Activated T-helper 1 cell treated with anti-CD3 and anti-CD28 coated beads, Interleukin-12 subunit alpha, Interleukin-12 subunit beta, Interleukin-2, Interleukin-4 antibody, amounts not matched to agents 30 ng/mL and 10 ng/mL and 1 ng/mL, durations not matched to agents 14 hours and 24 hours and 36 hours (primary cell): ENCODE measurements around the gene SFXN3. TPM values are rescaled to one million over a fixed set of nuclear protein-coding genes. Genes with fewer than 3 reads are reported as not detected.

Source experiments
- DNase-seq: peaks from one replicate; pipeline ENCODE4 v3.0.0; 2021; ENCODE audit warnings: low spot score
- H3K27ac Mint-ChIP-seq: one replicate; pipeline ENCODE4 v1.8.0; 2021; ENCODE audit warnings: mild to moderate bottlenecking, mixed read lengths
- H3K27me3 Mint-ChIP-seq: one replicate; pipeline ENCODE4 v1.8.0; 2022; ENCODE audit warnings: mild to moderate bottlenecking, moderate library complexity, mixed read lengths; ENCODE audit not compliant: insufficient read depth
- H3K36me3 Mint-ChIP-seq: one replicate; pipeline ENCODE4 v1.8.0; 2021; ENCODE audit warnings: low read depth, mixed read lengths
- H3K4me1 Mint-ChIP-seq: one replicate; pipeline ENCODE4 v1.8.0; 2021; ENCODE audit warnings: low read depth, mixed read lengths
- H3K4me3 Mint-ChIP-seq: one replicate; pipeline ENCODE4 v1.8.0; 2021; ENCODE audit warnings: mild to moderate bottlenecking, moderate library complexity, mixed read lengths
- H3K9me3 Mint-ChIP-seq: one replicate; pipeline ENCODE4 v1.8.0; 2021; ENCODE audit warnings: mixed read lengths
- intact Hi-C: fragments of 100-400 bp; cut with micrococcal nuclease; formaldehyde crosslinking; loops from one replicate; pipeline ENCODE4 v1.15.1; 2024
- total RNA-seq: library from RNA; stranded (reverse); gene quantifications from 2 replicates; pipeline ENCODE4 v1.2.3, GENCODE V29; 2022

The SFXN3 gene
- total RNA-seq, 1 donor from 2014 or later, result 34.8 TPM

- H3K27ac Mint-ChIP-seq, result no peak overlapping the region
- DNase-seq, result no peak
- H3K4me1 Mint-ChIP-seq, result peaks cover 3% of the 10 kb centered on the region
- peaks cover 40% of the 10 kb centered on the region for H3K27me3 Mint-ChIP-seq
- no peak overlapping the region for H3K4me3 Mint-ChIP-seq
- H3K9me3 Mint-ChIP-seq, result no peaks in the 10 kb centered on the region
- intact Hi-C loops, result no loop called here
- no peaks in the 10 kb centered on the region for H3K36me3 Mint-ChIP-seq
Observed at GRCh38 chr10:101090597-101090996, 59.6 kb downstream of the SFXN3 start.

Other genes starting within 250 kb of the SFXN3 start
- gene SLF2, start 118.3 kb upstream of the SFXN3 start, total RNA-seq, result 33.4 and 36.1 TPM in 2 replicates
- 0.31 and 0.83 TPM in 2 replicates for gene SEMA4G, start 61.7 kb upstream of the SFXN3 start, total RNA-seq
- 61.5 and 63.2 TPM in 2 replicates for gene MRPL43, start 43.7 kb upstream of the SFXN3 start, total RNA-seq
- gene TWNK, start 43.7 kb upstream of the SFXN3 start, total RNA-seq, result 41.1 and 42.3 TPM in 2 replicates
- 22.3 TPM in 2 replicates for gene LZTS2, start 31.4 kb upstream of the SFXN3 start, total RNA-seq
- gene PDZD7, start 105 bp upstream of the SFXN3 start, total RNA-seq, result 0.47 and 0.54 TPM in 2 replicates
- gene KAZALD1, start 30.8 kb downstream of the SFXN3 start, total RNA-seq, result 0.57 and 0.73 TPM in 2 replicates
- gene TLX1, start 100.1 kb downstream of the SFXN3 start, total RNA-seq, result not detected in 2 replicates
- gene LBX1, start 198.2 kb downstream of the SFXN3 start, total RNA-seq, result not detected in 2 replicates